GM18867 (cell line): ENCODE measurements around the gene DPP6.
"Not testable (repeated sequence)": the region's sequence is repeated elsewhere in the genome, so short reads cannot be mapped to it uniquely, and the experiment has no call there.

Experiments
- ATAC-seq: cut with Tn5 transposase; IDR thresholded peaks from one replicate; pipeline ENCODE4 v1.9.1; 2021; ENCODE audit warnings: mild to moderate bottlenecking, moderate library complexity; ENCODE audit not compliant: unreplicated experiment

The DPP6 gene

DNA sequence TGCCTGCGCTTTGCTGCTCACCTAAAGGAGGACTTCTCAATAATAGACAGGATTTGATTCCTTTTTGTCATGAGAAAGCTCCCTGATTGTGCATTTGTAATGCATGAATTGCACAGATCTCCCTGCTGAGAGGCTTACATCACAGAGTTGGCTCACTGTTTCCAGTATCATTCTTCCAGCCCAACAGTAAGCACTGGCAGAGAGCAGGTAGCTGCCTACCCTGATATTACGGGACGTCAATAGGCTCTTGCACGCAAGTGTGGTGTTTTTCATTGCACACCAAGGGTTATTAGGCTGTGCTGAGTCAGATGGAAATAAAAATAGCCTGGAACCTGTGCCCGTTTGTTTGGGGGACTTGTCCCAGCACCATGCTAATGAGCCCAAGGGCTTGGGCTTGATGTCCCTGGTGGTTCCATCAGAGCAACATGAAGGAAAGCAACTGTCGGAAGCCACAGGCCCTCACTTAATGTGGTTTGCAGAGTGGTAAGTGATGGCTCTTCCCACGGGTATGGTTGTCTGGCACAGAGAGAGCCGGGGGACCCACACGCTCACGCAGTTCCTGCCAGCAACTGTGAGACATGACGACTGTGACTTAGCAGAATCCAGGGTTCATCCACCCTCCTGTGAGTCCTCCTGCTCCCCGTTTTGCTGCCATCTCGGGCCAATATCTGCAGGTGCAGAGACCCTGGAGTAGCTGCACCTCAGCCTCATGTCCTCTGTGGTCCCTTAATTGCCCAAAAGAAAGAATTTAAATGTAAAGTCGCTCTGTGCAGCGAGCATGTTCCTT is 20.4 kb downstream of the DPP6 start:
- ATAC-seq = not testable (repeated sequence)

GRCh38 chr7:154078523-154078922 is 26.3 kb downstream of the DPP6 start:
- ATAC-seq = not testable (repeated sequence)

- not testable (repeated sequence) for ATAC-seq
Observed at GRCh38 chr7:154080249-154080648, 28.1 kb downstream of the DPP6 start.

GRCh38 chr7:154087037-154087725 is 35.0 kb downstream of the DPP6 start:
- not testable (repeated sequence) for ATAC-seq

- ATAC-seq = not testable (repeated sequence)
Observed at GRCh38 chr7:154092093-154092492, 39.9 kb downstream of the DPP6 start.

GRCh38 chr7:154095201-154095600 is 43.0 kb downstream of the DPP6 start:
- ATAC-seq = not testable (repeated sequence)

DNA sequence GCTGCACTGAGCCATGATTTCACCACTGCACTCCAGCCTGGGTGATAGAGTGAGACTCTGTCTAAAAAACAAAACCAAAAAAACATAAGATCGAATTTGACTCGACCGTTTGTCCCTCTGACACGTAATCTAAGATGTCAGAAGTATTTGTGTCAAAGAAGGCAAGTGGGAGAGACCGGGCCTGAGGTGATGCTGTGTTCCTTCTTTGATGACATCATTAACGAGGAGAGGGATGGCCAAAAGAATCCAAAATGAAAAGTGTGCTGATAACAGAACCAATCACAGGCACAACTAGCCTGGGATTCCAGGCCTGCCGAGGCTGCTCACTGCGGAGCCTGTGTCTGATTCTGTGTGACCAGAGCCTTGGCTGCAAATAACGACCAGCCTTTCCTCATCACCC is 52.9 kb downstream of the DPP6 start:
- ATAC-seq = not testable (repeated sequence)

DNA sequence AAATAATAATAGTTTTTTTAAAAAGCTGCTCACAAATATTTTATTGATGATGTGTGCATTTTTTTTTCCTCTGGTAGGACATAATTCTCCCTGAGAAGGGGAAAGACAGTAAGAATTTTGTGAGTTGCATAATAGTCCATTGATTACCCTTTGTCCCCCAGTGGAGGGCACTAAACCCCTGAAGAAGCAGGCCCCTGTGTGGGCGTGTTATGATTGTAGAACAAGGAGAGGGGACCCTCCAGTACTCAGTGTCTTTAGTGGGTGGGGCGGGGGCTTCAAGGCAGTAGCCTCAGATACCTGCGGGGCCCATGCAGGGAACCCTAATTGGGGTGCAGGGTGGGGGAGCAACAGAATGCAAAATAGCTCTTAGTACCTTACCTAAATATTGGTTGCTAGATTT is 57.4 kb downstream of the DPP6 start:
- not testable (repeated sequence) for ATAC-seq

DNA sequence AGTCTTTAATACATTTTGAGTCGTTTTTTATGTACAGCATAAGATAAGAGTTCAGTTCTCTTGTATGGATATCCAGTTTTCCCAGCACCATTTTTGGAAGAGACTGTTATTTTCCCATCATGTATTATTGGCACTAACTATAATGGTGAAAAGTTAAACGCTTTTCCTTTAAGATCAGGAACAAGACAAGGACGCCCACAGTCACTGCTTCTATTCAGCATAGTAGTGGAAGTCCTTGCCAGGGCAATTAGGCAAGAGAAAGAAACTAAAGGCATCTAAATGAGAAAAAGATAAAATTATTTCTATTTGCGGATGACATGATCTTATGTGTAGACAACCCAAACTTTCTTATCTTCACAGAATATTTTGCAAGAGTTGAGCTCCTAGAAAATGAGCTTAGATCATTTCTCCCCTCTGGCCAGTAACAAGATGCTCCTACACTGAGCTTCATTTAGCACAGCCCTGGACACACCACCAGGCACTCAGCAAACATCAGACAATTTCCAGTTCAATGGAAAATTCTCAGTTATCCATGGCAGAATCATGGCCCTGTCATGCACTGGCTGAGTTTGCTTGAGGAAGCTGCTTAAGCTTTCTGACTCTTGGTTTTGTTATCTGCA is 61.6 kb downstream of the DPP6 start:
- ATAC-seq = not testable (repeated sequence)

- ATAC-seq = not testable (repeated sequence)
Observed at GRCh38 chr7:154117411-154118390, 65.5 kb downstream of the DPP6 start.

- not testable (repeated sequence) for ATAC-seq
Observed at GRCh38 chr7:154120825-154121224, 68.6 kb downstream of the DPP6 start.

- ATAC-seq = not testable (repeated sequence)
Observed at GRCh38 chr7:154122720-154123119, 70.5 kb downstream of the DPP6 start.

DNA sequence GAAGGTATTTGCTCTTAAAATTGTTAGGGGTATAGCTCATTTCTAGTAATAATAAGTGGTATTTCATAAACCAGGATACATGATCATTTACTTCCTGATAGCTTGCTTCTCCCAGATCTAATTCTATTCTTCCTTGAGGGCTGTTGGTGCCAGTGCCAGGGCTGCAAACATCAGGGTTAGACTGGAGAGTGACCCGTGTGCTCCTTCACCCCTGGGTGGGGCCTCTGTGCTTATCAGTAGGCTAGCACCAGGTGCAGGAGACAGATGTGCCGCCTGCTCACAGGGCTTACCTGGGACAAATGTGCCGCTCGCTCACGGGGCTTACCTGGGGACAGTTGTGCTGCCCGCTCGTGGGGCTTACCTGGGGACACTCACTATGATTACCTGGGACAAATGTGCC is 71.2 kb downstream of the DPP6 start:
- not testable (repeated sequence) for ATAC-seq

DNA sequence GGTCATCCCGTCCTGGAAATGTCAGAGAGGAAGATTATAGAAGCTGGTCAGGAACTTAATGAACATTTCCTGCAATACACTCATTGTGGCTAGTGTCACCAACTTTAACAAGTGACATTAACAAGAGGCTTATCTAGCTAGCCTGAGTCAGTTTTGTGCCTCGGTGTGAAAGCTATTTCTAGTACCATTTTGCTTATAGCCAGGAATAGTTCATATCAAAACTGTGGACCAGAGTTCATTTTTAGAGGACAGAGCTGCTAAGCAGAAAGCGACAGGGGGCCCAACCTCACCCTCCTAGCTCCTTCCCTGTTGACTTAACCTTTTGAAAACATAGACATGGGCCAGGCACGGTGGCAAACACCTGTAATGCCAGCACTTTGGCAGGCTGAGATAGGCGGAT is 76.9 kb downstream of the DPP6 start:
- ATAC-seq = not testable (repeated sequence)

- ATAC-seq = not testable (repeated sequence)
Observed at GRCh38 chr7:154132617-154133016, 80.4 kb downstream of the DPP6 start.

- not testable (repeated sequence) for ATAC-seq
Observed at GRCh38 chr7:154133703-154134277, 81.6 kb downstream of the DPP6 start.

DNA sequence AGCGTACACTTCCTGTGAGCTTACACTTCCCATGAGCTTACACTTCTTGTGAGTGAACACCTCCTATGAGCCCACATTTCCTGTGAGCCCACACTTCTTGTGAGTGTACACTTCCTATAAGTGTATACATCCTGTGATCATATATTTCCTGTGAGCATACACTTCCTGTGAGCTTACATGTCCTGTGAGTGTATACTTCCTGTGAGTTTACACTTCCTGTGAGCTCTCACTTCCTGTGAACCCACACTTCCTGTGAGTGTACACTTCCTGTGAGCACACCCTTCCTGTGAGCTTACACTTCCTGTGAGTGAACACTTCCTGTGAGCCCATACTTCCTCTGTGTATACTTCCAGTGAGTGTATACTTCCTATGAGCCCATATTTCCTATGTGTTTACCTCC is 82.5 kb downstream of the DPP6 start:
- ATAC-seq = not testable (repeated sequence)

- not testable (repeated sequence) for ATAC-seq
Observed at GRCh38 chr7:154135646-154136045, 83.4 kb downstream of the DPP6 start.

DNA sequence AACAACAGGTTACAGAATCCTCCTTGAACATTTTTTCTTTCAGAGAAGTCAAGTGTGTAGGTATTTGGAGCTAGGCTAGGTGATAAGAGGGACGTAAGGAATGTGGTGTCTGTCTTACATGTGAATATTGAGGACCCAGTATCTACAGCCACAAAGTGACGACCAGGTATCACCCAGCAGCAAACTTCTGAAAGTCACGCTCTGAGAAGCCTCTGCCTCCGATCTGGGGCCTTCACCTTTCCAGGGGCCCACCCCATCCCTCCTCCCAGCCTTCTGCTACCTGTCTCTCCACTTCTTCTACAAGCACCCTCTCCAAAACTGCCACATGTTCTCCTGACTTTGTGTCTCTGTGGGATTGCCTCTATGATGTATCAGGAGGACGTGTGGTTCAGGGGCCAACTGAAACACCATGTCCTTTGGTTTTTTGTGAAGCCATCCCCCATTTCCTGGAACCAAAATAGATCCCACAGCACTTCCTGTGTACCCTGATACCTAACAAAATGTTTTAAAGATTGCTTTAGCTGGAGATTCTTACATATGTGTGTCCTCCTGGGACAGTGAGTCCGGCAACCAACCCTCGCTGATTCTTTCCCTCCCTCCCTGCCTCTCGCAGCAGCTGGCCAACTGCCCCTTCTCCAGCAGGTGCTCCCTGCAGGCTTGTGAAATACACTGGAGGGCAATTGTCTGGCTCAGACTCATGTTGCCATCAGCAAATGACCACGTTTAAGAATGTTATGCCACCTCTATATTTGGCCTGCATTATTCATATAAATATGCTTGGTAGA is 93.9 kb downstream of the DPP6 start:
- not testable (repeated sequence) for ATAC-seq
